PC-3 (cell line): ENCODE measurements around the gene MT1X. TPM values are rescaled to one million over a fixed set of nuclear protein-coding genes. Genes with fewer than 3 reads are reported as not detected.

Experiments
- ATAC-seq: fragments of 200-7000 bp; cut with Tn5 transposase; 2 replicates; pipeline ENCODE4 v1.9.1; 2020; ENCODE audit warnings: mild to moderate bottlenecking, moderate library complexity
- BruUV-seq: library from RNA; stranded (reverse); fragments of 400-500 nt; replicated peaks from 2 replicates; lab custom pipeline; 2021; lab: Mats Ljungman, UMichigan
- CTCF ChIA-PET: fragments of 300-600 bp; sonication (Branson Sonifier 250); formaldehyde crosslinking; loops from one replicate; lab custom pipeline; 2022; ENCODE audit warnings: antibody characterized with exemption; lab: Charles Lee
- POLR2A ChIA-PET: fragments of 300-600 bp; sonication (Branson Sonifier 250); formaldehyde crosslinking; loops from one replicate; lab custom pipeline; 2022; ENCODE audit warnings: antibody characterized with exemption; ENCODE audit not compliant: unreplicated experiment; lab: Charles Lee
- DNase-seq: peaks from one replicate; pipeline ENCODE4 v3.0.0-alpha.2; 2015
- H2AFZ ChIP-seq: fragments of 300-600 bp; sonication (generic); 2 replicates; pipeline ENCODE4 v1.6.0; 2016; ENCODE audit warnings: antibody characterized with exemption, low read length
- H3F3A ChIP-seq: fragments of 300-600 bp; sonication (generic); one replicate; pipeline ENCODE4 v1.6.0; 2017; ENCODE audit warnings: antibody characterized with exemption, low read length, control low read depth, mild to moderate bottlenecking; ENCODE audit not compliant: unreplicated experiment
- H3K27ac ChIP-seq: fragments of 300-600 bp; sonication (generic); 2 replicates; pipeline ENCODE4 v1.5.1; 2016; ENCODE audit warnings: mild to moderate bottlenecking, low read length
- H3K27me3 ChIP-seq: fragments of 300-600 bp; sonication (generic); 2 replicates; pipeline ENCODE4 v1.6.1; 2016; ENCODE audit warnings: low read length, mixed read lengths
- H3K36me3 ChIP-seq: fragments of 300-600 bp; sonication (generic); 2 replicates; pipeline ENCODE4 v1.6.1; 2016; ENCODE audit warnings: low read depth, mixed run types, low read length, mixed read lengths
- H3K4me1 ChIP-seq: fragments of 300-600 bp; sonication (generic); 2 replicates; pipeline ENCODE4 v1.5.1; 2016; ENCODE audit warnings: low read length; ENCODE audit not compliant: insufficient read depth
- H3K4me2 ChIP-seq: fragments of 300-600 bp; sonication (generic); 2 replicates; pipeline ENCODE4 v1.6.0; 2016; ENCODE audit warnings: low read length
- H3K4me3 ChIP-seq: fragments of 300-600 bp; sonication (generic); 2 replicates; pipeline ENCODE4 v1.5.1; 2016; ENCODE audit warnings: mild to moderate bottlenecking, low read length, mixed read lengths
- H3K79me2 ChIP-seq: fragments of 300-600 bp; sonication (generic); 2 replicates; pipeline ENCODE4 v1.6.1; 2017; ENCODE audit warnings: low read length, mixed read lengths
- H3K9ac ChIP-seq: fragments of 300-600 bp; sonication (generic); 2 replicates; pipeline ENCODE4 v1.6.0; 2016; ENCODE audit warnings: mild to moderate bottlenecking, low read length
- H3K9me2 ChIP-seq: fragments of 300-600 bp; sonication (generic); replicated peaks from 2 replicates; pipeline ENCODE4 v1.6.1; 2016; ENCODE audit warnings: mixed run types, low read length, mixed read lengths
- H3K9me3 ChIP-seq: fragments of 300-600 bp; sonication (generic); 2 replicates; pipeline ENCODE4 v1.6.1; 2016; ENCODE audit warnings: low read length, mixed read lengths
- H4K20me1 ChIP-seq: fragments of 300-600 bp; sonication (generic); 2 replicates; pipeline ENCODE4 v1.6.1; 2016; ENCODE audit warnings: low read length, mixed read lengths
- CTCF ChIP-seq: fragments of 300-600 bp; sonication (generic); conservative IDR thresholded peaks from 2 replicates; pipeline ENCODE4 v1.5.1; 2017; ENCODE audit warnings: antibody characterized with exemption, low read depth, mild to moderate bottlenecking, low read length
- EZH2 ChIP-seq: fragments of 300-600 bp; sonication (generic); IDR thresholded peaks from one replicate; pipeline ENCODE4 v1.6.1; 2017; ENCODE audit warnings: antibody characterized with exemption, mild to moderate bottlenecking, low read length; ENCODE audit not compliant: unreplicated experiment
- EZH2phosphoT487 ChIP-seq: fragments of 300-600 bp; sonication (generic); IDR thresholded peaks from 2 replicates; pipeline ENCODE4 v1.6.1; 2018; ENCODE audit warnings: mild to moderate bottlenecking, antibody characterized with exemption, low read length, borderline replicate concordance
- intact Hi-C: fragments of 100-400 bp; cut with micrococcal nuclease; formaldehyde crosslinking; loops from 2 replicates; pipeline ENCODE4 v1.9.0; 2023
- total RNA-seq: library from RNA; depleted of rRNA; stranded (reverse); fragments of >200 nt; gene quantifications from 2 replicates; pipeline ENCODE4 v1.2.3, GENCODE V29; 2014

Gene MT1X
- total RNA-seq, 1 experiment from 2014 or later: 120 TPM

- TF ChIP-seq CTCF (no peak), EZH2 (no peak), EZH2phosphoT487 (no peak)
- no peak overlapping the region for H3K4me2 ChIP-seq
- H3K36me3 ChIP-seq: no peaks in the 10 kb centered on the region
- H3K9ac ChIP-seq: no peak overlapping the region
- no peak for ATAC-seq
- H3K4me3 ChIP-seq: no peak overlapping the region
- no peak overlapping the region for H3K27ac ChIP-seq
- DNase-seq: no peak
- H3K9me3 ChIP-seq: no peaks in the 10 kb centered on the region
- no peaks in the 10 kb centered on the region for H3K27me3 ChIP-seq
- intact Hi-C loops: no loop called here
- BruUV-seq: no TSS peak
- no peaks in the 10 kb centered on the region for H3K9me2 ChIP-seq
- H3K4me1 ChIP-seq: no peaks in the 10 kb centered on the region
- H4K20me1 ChIP-seq: no peaks in the 10 kb centered on the region
- H3F3A ChIP-seq: no peaks in the 10 kb centered on the region
- ChIA-PET CTCF (no interaction called here), POLR2A (no interaction called here)
- H3K79me2 ChIP-seq: no peaks in the 10 kb centered on the region
- no peak overlapping the region for H2AFZ ChIP-seq
Measured at GRCh38 chr16:56709443-56710040, 27.3 kb downstream of the MT1X start.

- no peaks in the 10 kb centered on the region for H3K27me3 ChIP-seq
- DNase-seq: no peak
- no peaks in the 10 kb centered on the region for H3F3A ChIP-seq
- POLR2A ChIA-PET: no interaction called here
- BruUV-seq: no TSS peak
- H3K36me3 ChIP-seq: no peaks in the 10 kb centered on the region
- CTCF ChIA-PET: no interaction called here
- H3K79me2 ChIP-seq: no peaks in the 10 kb centered on the region
- H4K20me1 ChIP-seq: no peaks in the 10 kb centered on the region
- no peak overlapping the region for H3K9ac ChIP-seq
- H3K9me2 ChIP-seq: no peaks in the 10 kb centered on the region
- H2AFZ ChIP-seq: no peak overlapping the region
- H3K27ac ChIP-seq: no peak overlapping the region
- no peak overlapping the region for H3K4me2 ChIP-seq
- no peak for TF ChIP-seq EZH2
- no peak for TF ChIP-seq EZH2phosphoT487
- no peak for TF ChIP-seq CTCF
- no peak for ATAC-seq
- no peak overlapping the region for H3K4me3 ChIP-seq
- H3K4me1 ChIP-seq: no peaks in the 10 kb centered on the region
- no peaks in the 10 kb centered on the region for H3K9me3 ChIP-seq
- intact Hi-C loops: no loop called here
Measured at GRCh38 chr16:56710181-56710737, 28.0 kb downstream of the MT1X start.

GRCh38 chr16:56711862-56712261, 29.6 kb downstream of the MT1X start:
- no peak for TF ChIP-seq EZH2
- no peak for TF ChIP-seq CTCF
- no peak for TF ChIP-seq EZH2phosphoT487
- CTCF ChIA-PET: interaction anchor here (0.6 kb wide), 1 partner anchor 90 kb away, joined by 4 read pairs; no protein-coding TSS in a partner anchor
- DNase-seq: no peak
- intact Hi-C loops: no loop called here
- Histone ChIP-seq H3K4me1 (no peaks in the 10 kb centered on the region), H3K27me3 (no peaks in the 10 kb centered on the region), H3F3A (no peaks in the 10 kb centered on the region), H2AFZ (no peak overlapping the region), H3K9ac (no peak overlapping the region), H3K4me2 (no peak overlapping the region), H3K27ac (no peak overlapping the region), H3K9me2 (no peaks in the 10 kb centered on the region), H3K79me2 (no peaks in the 10 kb centered on the region), H3K9me3 (no peaks in the 10 kb centered on the region), H3K36me3 (no peaks in the 10 kb centered on the region), H4K20me1 (no peaks in the 10 kb centered on the region), H3K4me3 (no peak overlapping the region)
- POLR2A ChIA-PET: no interaction called here
- no peak for ATAC-seq
- BruUV-seq: no TSS peak
